GM12878 (cell line): Measurements from ENCODE around the gene SNPH. TPM values are rescaled to one million over a fixed set of nuclear protein-coding genes. Genes with fewer than 3 reads are reported as not detected.

Experiments used
- ATAC-seq: fragments of 200-7000 bp; cut with Tn5 transposase; 3 replicates; pipeline ENCODE4 v1.9.1; 2020; ENCODE audit warnings: mild to moderate bottlenecking, moderate library complexity
- BruUV-seq: library from RNA; stranded (reverse); fragments of 400-500 nt; replicated peaks from 2 replicates; lab custom pipeline; 2021; lab: Mats Ljungman, UMichigan
- CTCF ChIA-PET: fragments of 300-600 bp; sonication (Branson Sonifier 250); formaldehyde crosslinking; extraction: SDS; loops from one replicate; lab custom pipeline; 2021; ENCODE audit warnings: inconsistent platforms; lab: Yijun Ruan, JAX
- POLR2A ChIA-PET: fragments of 350-600 bp; formaldehyde crosslinking; extraction: SDS; loops from one replicate; lab custom pipeline; 2021; ENCODE audit warnings: inconsistent platforms; lab: Charles Lee
- RAD21 ChIA-PET: fragments of 300-600 bp; sonication (Branson Sonifier 250); formaldehyde crosslinking; loops from one replicate; lab custom pipeline; 2023; ENCODE audit warnings: antibody characterized with exemption; ENCODE audit not compliant: unreplicated experiment; lab: Charles Lee
- SMC1A ChIA-PET: fragments of 300-600 bp; sonication (Branson Sonifier 250); formaldehyde crosslinking; loops from one replicate; lab custom pipeline; 2023; ENCODE audit not compliant: unreplicated experiment, uncharacterized antibody; lab: Charles Lee
- DNase-seq: peaks from one replicate; pipeline ENCODE4 v3.0.0-alpha.2; 2011; ENCODE audit warnings: low read depth, low spot score
- FAIRE-seq: peaks from 3 replicates; lab custom pipeline; 2011; peaks lifted over from hg19 to GRCh38; lab: Jason Lieb, UNC
- H2AFZ ChIP-seq: 2 replicates; pipeline ENCODE4 v1.6.0; 2011; ENCODE audit warnings: low read depth, low read length, control low read depth; ENCODE audit not compliant: control insufficient read depth
- H3K27ac ChIP-seq: 2 replicates; pipeline ENCODE4 v1.5.1; 2011; ENCODE audit warnings: control low read depth; ENCODE audit not compliant: control insufficient read depth, insufficient read depth
- H3K27me3 ChIP-seq, 2 experiments: replicated peaks in 1 of 2; 2 replicates each; pipeline versions ENCODE4 v1.6.0 to v1.6.1; 2011; ENCODE audit warnings: low read length in 1 of 2; ENCODE audit not compliant: control insufficient read depth in 2 of 2, insufficient read depth in 2 of 2
- H3K36me3 ChIP-seq, 2 experiments: 2 replicates each; pipeline ENCODE4 v1.5.1; 2011; ENCODE audit warnings: low read length in 1 of 2; ENCODE audit not compliant: control insufficient read depth in 2 of 2, insufficient read depth in 2 of 2
- H3K4me1 ChIP-seq: 2 replicates; pipeline ENCODE4 v1.6.1; 2011; ENCODE audit warnings: mild to moderate bottlenecking, low read length, moderate library complexity, mixed read lengths; ENCODE audit not compliant: control insufficient read depth, insufficient read depth
- H3K4me2 ChIP-seq: 2 replicates; pipeline ENCODE4 v1.6.0; 2011; ENCODE audit warnings: control low read depth; ENCODE audit not compliant: control insufficient read depth, insufficient read depth
- H3K4me3 ChIP-seq: fragments of 200-600 bp; sonication (generic); 2 replicates; pipeline ENCODE4 v1.5.1; 2016
- H3K79me2 ChIP-seq: 2 replicates; pipeline ENCODE4 v1.6.0; 2011; ENCODE audit warnings: low read length; ENCODE audit not compliant: control insufficient read depth, insufficient read depth
- H3K9ac ChIP-seq: 2 replicates; pipeline ENCODE4 v1.8.0; 2011; ENCODE audit warnings: low read length, control low read depth, mixed read lengths; ENCODE audit not compliant: control insufficient read depth, insufficient read depth
- H3K9me3 ChIP-seq: replicated peaks from 3 replicates; pipeline ENCODE4 v1.5.1; 2011; ENCODE audit warnings: mild to moderate bottlenecking, low read length; ENCODE audit not compliant: control insufficient read depth, insufficient read depth
- H4K20me1 ChIP-seq: 2 replicates; pipeline ENCODE4 v1.6.0; 2011; ENCODE audit not compliant: control insufficient read depth, insufficient read depth
- BCLAF1 ChIP-seq: fragments of 450-650 bp; IDR thresholded peaks from 2 replicates; pipeline ENCODE4 v1.6.1; 2017; ENCODE audit warnings: antibody characterized with exemption, mild to moderate bottlenecking, moderate library complexity
- KAT2A ChIP-seq: conservative IDR thresholded peaks from 2 replicates; pipeline ENCODE4 v1.6.1; 2011; ENCODE audit warnings: low read depth, low read length; ENCODE audit not compliant: control insufficient read depth
- MYB ChIP-seq: fragments of 150-350 bp; IDR thresholded peaks from 2 replicates; pipeline ENCODE4 v1.6.1; 2014; ENCODE audit warnings: mild to moderate bottlenecking, low read depth, low read length, borderline replicate concordance
- POLR2AphosphoS5 ChIP-seq: IDR thresholded peaks from 2 replicates; pipeline ENCODE4 v1.6.1; 2011; ENCODE audit warnings: mild to moderate bottlenecking, low read length, inconsistent platforms
- REST ChIP-seq: IDR thresholded peaks from 2 replicates; pipeline ENCODE4 v1.6.1; 2012; ENCODE audit warnings: mild to moderate bottlenecking, low read depth, low read length
- RUNX3 ChIP-seq: IDR thresholded peaks from 2 replicates; pipeline ENCODE4 v1.6.1; 2012; ENCODE audit warnings: low read length, inconsistent platforms
- TCF7 ChIP-seq: IDR thresholded peaks from 2 replicates; pipeline ENCODE4 v1.6.1; 2014; ENCODE audit warnings: antibody characterized with exemption, borderline replicate concordance
- WGBS: methylation state at CpG from one replicate; pipeline ENCODE4 v1.1.6; 2016; ENCODE audit warnings: low lambda C conversion rate; ENCODE audit not compliant: insufficient replicate concordance, insufficient coverage; ENCODE audit errors: missing lambda C conversion rate; 5-methylcytosine and 5-hydroxymethylcytosine counted together
- in situ Hi-C: fragments of 300-500 bp; cut with MboI; formaldehyde crosslinking; loops from 9 replicates; pipeline ENCODE4 v1.14.3; 2018; ENCODE audit warnings: mixed read lengths
- intact Hi-C: fragments of 100-400 bp; cut with micrococcal nuclease; formaldehyde crosslinking; loops from one replicate; pipeline ENCODE4 v1.14.2; 2022; ENCODE audit not compliant: unreplicated experiment
- polyA plus RNA-seq, 11 experiments: library from polyadenylated mRNA; depleted of rRNA in 4 of 11; unstranded in 6 of 11; stranded (reverse) in 5 of 11; fragments of >200 nt; fragmentation: Nextera tagmentation in 4 of 11; fragmentation: Illumina TruSeq in 1 of 11; extraction: Ambion mirVana in 4 of 11; extraction: Trizol in 1 of 11; gene quantifications; 1 replicate in 1 of 11; 2 replicates in 10 of 11; pipeline versions ENCODE4 v1.2.1 to v1.2.3, GENCODE V29; 2011 to 2016; ENCODE audit warnings: inconsistent platforms in 2 of 11, missing spikeins in 2 of 11, low read depth in 1 of 11
- total RNA-seq, 4 experiments: library from RNA; depleted of rRNA in 3 of 4; stranded (reverse); fragments of >200 nt in 3 of 4; fragmentation: Illumina TruSeq in 1 of 4; extraction: Trizol in 1 of 4; gene quantifications; 2 replicates each; pipeline versions ENCODE4 v1.2.1 to v1.2.3, GENCODE V29; 2013 to 2021
- TF ChIP-seq, protein P1 (sequence below): fragments of 450-650 bp; formaldehyde crosslinking; IDR thresholded peaks from 2 replicates; pipeline ENCODE4 v1.4.0; 2022; ENCODE audit warnings: mild to moderate bottlenecking, moderate library complexity
- TF ChIP-seq, protein P2 (sequence below): IDR thresholded peaks from 2 replicates; pipeline ENCODE4 v1.6.1; 2012; ENCODE audit warnings: improper control_type of control experiment, low read depth, low read length; ENCODE audit not compliant: insufficient replicate concordance

Gene SNPH
- total and polyA plus RNA-seq, 10 of the 15 experiments (the other 5 are each of a cell fraction or from before 2014, with no cell fraction given): 0.02 to 0.45 (median 0.34) TPM; not detected in 2

GRCh38 chr20:1267161-1267560 is 1.1 kb downstream of the SNPH start:
- Histone ChIP-seq H3K4me2 (no peak overlapping the region), H3K9ac (no peak overlapping the region), H3K79me2 (no peaks in the 10 kb centered on the region), H3K36me3 (no peaks in the 10 kb centered on the region), H3K9me3 (peaks cover 3% of the 10 kb centered on the region; the same call in 1 of the 3 replicates), H3K27ac (no peak overlapping the region), H2AFZ (no peak overlapping the region), H3K4me1 (no peaks in the 10 kb centered on the region), H3K27me3 (peaks cover 3 to 10% of the 10 kb centered on the region in 2 experiments), H4K20me1 (no peaks in the 10 kb centered on the region), H3K4me3 (no peak overlapping the region)
- ATAC-seq (no peak), FAIRE-seq (no peak), DNase-seq (no peak)
- CTCF ChIA-PET: no interaction called here
- 64% methylated on average over 8 of the region's 8 CpGs for WGBS
- POLR2A ChIA-PET: no interaction called here
- intact Hi-C loops (no loop called here), in situ Hi-C loops (no loop called here)
- BruUV-seq: no TSS peak
- RAD21 ChIA-PET: no interaction called here
- SMC1A ChIA-PET: no interaction called here
- TF ChIP-seq RUNX3 (no peak), MYB (no peak), POLR2AphosphoS5 (no peak), KAT2A (no peak), REST (no peak), TCF7 (no peak), BCLAF1 (no peak)
- TF ChIP-seq, protein P1, sequence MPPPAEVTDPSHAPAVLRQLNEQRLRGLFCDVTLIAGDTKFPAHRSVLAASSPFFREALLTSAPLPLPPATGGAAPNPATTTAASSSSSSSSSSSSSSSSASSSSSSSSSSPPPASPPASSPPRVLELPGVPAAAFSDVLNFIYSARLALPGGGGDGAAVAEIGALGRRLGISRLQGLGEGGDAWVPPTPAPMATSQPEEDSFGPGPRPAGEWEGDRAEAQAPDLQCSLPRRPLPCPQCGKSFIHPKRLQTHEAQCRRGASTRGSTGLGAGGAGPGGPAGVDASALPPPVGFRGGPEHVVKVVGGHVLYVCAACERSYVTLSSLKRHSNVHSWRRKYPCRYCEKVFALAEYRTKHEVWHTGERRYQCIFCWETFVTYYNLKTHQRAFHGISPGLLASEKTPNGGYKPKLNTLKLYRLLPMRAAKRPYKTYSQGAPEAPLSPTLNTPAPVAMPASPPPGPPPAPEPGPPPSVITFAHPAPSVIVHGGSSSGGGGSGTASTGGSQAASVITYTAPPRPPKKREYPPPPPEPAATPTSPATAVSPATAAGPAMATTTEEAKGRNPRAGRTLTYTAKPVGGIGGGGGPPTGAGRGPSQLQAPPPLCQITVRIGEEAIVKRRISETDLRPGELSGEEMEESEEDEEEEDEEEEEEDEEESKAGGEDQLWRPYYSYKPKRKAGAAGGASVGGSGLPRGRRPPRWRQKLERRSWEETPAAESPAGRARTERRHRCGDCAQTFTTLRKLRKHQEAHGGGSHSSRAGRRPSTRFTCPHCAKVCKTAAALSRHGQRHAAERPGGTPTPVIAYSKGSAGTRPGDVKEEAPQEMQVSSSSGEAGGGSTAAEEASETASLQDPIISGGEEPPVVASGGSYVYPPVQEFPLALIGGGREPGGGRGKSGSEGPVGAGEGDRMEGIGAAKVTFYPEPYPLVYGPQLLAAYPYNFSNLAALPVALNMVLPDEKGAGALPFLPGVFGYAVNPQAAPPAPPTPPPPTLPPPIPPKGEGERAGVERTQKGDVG: no peak
- TF ChIP-seq, protein P2, sequence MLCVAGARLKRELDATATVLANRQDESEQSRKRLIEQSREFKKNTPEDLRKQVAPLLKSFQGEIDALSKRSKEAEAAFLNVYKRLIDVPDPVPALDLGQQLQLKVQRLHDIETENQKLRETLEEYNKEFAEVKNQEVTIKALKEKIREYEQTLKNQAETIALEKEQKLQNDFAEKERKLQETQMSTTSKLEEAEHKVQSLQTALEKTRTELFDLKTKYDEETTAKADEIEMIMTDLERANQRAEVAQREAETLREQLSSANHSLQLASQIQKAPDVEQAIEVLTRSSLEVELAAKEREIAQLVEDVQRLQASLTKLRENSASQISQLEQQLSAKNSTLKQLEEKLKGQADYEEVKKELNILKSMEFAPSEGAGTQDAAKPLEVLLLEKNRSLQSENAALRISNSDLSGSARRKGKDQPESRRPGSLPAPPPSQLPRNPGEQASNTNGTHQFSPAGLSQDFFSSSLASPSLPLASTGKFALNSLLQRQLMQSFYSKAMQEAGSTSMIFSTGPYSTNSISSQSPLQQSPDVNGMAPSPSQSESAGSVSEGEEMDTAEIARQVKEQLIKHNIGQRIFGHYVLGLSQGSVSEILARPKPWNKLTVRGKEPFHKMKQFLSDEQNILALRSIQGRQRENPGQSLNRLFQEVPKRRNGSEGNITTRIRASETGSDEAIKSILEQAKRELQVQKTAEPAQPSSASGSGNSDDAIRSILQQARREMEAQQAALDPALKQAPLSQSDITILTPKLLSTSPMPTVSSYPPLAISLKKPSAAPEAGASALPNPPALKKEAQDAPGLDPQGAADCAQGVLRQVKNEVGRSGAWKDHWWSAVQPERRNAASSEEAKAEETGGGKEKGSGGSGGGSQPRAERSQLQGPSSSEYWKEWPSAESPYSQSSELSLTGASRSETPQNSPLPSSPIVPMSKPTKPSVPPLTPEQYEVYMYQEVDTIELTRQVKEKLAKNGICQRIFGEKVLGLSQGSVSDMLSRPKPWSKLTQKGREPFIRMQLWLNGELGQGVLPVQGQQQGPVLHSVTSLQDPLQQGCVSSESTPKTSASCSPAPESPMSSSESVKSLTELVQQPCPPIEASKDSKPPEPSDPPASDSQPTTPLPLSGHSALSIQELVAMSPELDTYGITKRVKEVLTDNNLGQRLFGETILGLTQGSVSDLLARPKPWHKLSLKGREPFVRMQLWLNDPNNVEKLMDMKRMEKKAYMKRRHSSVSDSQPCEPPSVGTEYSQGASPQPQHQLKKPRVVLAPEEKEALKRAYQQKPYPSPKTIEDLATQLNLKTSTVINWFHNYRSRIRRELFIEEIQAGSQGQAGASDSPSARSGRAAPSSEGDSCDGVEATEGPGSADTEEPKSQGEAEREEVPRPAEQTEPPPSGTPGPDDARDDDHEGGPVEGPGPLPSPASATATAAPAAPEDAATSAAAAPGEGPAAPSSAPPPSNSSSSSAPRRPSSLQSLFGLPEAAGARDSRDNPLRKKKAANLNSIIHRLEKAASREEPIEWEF: no peak
